ENCODE results near the gene STK38L. TPM values are rescaled to one million over a fixed set of nuclear protein-coding genes. Genes with fewer than 3 reads are reported as not detected.
"Not testable (repeated sequence)": the region's sequence is repeated elsewhere in the genome, so short reads cannot be mapped to it uniquely, and the experiment has no call there.

Gene STK38L
- total and polyA plus RNA-seq, 10 donors: 6.4 to 39.8 (median 26.3) TPM

DNA sequence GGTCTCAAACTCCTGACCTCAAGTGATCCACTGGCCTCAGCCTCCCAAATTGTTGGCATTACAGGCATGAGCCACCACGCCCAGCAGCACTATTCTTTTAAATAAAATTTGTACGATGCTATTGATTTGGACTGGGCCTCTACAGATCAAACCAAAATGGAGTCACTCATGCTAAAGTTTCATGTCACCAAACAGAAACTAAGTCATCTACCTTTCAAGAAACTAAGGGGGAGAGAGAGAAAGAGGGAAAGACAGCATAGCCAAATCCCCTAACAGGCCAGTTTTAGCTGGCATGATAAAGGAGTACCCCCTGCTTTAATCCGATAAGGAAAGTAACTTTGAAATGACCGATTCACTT is 23.1 kb upstream of the STK38L start:
- H3K4me3 ChIP-seq: no peak overlapping the region
- 65 to 77% (median 67%) methylated on average over 4 of the region's 4 CpGs for WGBS, 5 donors
- H3K27ac ChIP-seq: peak overlapping the region in 3 of 8 donors; percentile 21 to 46 (median 24)
- intact Hi-C loops (cut with DNase I; ENCODE audit: low total_unique reads): no loop called here
- H3K36me3 ChIP-seq: no peaks in the 10 kb centered on the region
- no peaks in the 10 kb centered on the region for H3K27me3 ChIP-seq (replicated peaks in 1 of 7)
- no peaks in the 10 kb centered on the region for H3K9me3 ChIP-seq
- no peak for TF ChIP-seq POLR2AphosphoS5 (IDR thresholded peaks at IDR 0.05)
- TF ChIP-seq POLR2A (IDR thresholded peaks at IDR 0.05): no peak
- TF ChIP-seq CTCF (IDR thresholded peaks at IDR 0.05 in 8 of 11, conservative IDR thresholded peaks at IDR 0.05 in 3 of 11): no peak
- no peak for DNase-seq
- peaks cover 0 to 33% (median 19%) of the 10 kb centered on the region in 6 donors for H3K4me1 ChIP-seq

DNA sequence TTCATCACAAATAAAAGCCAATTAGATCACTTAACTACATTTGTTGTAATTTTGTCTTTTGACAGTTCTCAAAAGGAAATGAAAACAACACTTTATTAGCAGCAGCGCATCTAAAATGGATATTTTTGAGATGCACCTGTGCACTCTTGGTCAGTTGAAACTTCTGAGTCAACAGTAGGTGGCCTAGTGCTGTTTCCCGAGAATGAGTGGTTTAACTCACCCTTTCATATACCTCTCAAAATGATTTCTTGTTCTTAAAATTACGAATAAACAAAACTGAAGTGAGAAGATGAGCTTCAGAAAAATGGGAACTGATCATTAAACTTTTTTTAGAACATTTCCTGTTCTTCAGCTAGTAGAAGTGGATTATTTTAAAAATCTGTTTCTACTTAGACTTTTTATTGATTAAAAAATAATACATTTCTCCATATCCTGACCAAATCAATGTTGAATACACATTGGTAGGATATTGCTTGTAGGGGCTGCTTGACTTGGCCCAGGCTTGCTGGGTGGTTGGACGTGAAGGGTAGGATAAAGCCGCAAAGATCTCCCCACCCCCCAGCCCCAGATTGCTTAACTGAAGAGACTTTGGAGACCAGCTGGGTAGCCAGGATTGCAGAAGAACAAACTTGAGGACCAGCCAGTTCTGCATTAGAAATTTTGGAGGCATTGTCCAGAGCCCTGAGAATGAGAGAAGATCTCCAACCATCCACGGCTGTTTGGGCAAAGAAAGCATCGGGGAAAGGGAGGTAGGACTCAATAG is 22.3 kb upstream of the STK38L start:
- no peaks in the 10 kb centered on the region for H3K27me3 ChIP-seq (replicated peaks in 1 of 7)

GRCh38 chr12:27226407-27226929 is 17.6 kb upstream of the STK38L start:
- no peaks in the 10 kb centered on the region for H3K9me3 ChIP-seq
- no peak for TF ChIP-seq POLR2A (IDR thresholded peaks at IDR 0.05)
- TF ChIP-seq POLR2AphosphoS5 (IDR thresholded peaks at IDR 0.05): no peak
- no peak for TF ChIP-seq CTCF (IDR thresholded peaks at IDR 0.05 in 8 of 11, conservative IDR thresholded peaks at IDR 0.05 in 3 of 11)
- peak overlapping the region in 5 of 8 donors; percentile 15 to 51 (median 33) for H3K27ac ChIP-seq
- H3K27me3 ChIP-seq (replicated peaks in 1 of 7): no peaks in the 10 kb centered on the region
- intact Hi-C loops (cut with DNase I; ENCODE audit: low total_unique reads): no loop called here
- no peaks in the 10 kb centered on the region for H3K36me3 ChIP-seq
- 55 to 79% (median 71%) methylated on average over 5 of the region's 5 CpGs for WGBS, 5 donors
- peaks cover 0 to 29% (median 9%) of the 10 kb centered on the region in 6 donors for H3K4me1 ChIP-seq
- DNase-seq: no peak
- H3K4me3 ChIP-seq: no peak overlapping the region

More for the DNA sequence above, 22.3 kb upstream of the STK38L start:
- H3K36me3 ChIP-seq: no peaks in the 10 kb centered on the region
- H3K9me3 ChIP-seq: no peaks in the 10 kb centered on the region
- intact Hi-C loops (cut with DNase I; ENCODE audit: low total_unique reads): no loop called here
- no peak overlapping the region for H3K4me3 ChIP-seq
- peaks cover 0 to 39% (median 21%) of the 10 kb centered on the region in 6 donors for H3K4me1 ChIP-seq
- peak overlapping the region in 4 of 8 donors; percentile 21 to 46 (median 32) for H3K27ac ChIP-seq
- no peak for DNase-seq
- TF ChIP-seq POLR2A (IDR thresholded peaks at IDR 0.05) (no peak), POLR2AphosphoS5 (IDR thresholded peaks at IDR 0.05) (no peak), CTCF (IDR thresholded peaks at IDR 0.05 in 8 of 11, conservative IDR thresholded peaks at IDR 0.05 in 3 of 11) (no peak)
- WGBS, 5 donors: 53 to 63% (median 59%) methylated on average over 7 of the region's 7 CpGs

DNA sequence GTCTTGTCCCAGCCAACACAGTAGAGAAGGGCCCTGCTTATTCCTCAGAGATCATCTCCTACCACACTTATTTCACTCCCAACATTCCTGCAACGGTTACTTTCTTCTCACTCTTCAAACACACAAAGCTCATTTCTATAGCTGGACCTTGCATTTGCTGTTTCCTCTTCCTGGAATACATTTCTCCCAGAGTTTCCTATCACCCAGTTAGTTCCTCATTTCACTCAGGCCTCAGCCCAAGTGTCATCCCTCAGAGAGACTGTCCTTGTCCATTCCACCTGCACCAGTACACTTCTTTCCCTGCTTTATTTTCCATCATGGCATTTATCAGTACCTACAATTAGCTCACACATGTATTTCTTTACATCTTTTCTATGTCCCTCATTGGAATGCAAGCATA is 14.7 kb upstream of the STK38L start:
- WGBS, 5 donors: 12 to 19% (median 14%) methylated on average over 1 of the region's 1 CpG
- TF ChIP-seq CTCF (IDR thresholded peaks at IDR 0.05 in 8 of 11, conservative IDR thresholded peaks at IDR 0.05 in 3 of 11) (no peak), POLR2AphosphoS5 (IDR thresholded peaks at IDR 0.05) (no peak), POLR2A (IDR thresholded peaks at IDR 0.05) (no peak)
- no peaks in the 10 kb centered on the region for H3K27me3 ChIP-seq (replicated peaks in 1 of 7)
- H3K9me3 ChIP-seq: no peaks in the 10 kb centered on the region
- no peak for DNase-seq
- intact Hi-C loops (cut with DNase I; ENCODE audit: low total_unique reads): no loop called here
- H3K4me3 ChIP-seq: no peak overlapping the region
- no peaks in the 10 kb centered on the region for H3K36me3 ChIP-seq
- H3K27ac ChIP-seq: no peak overlapping the region
- H3K4me1 ChIP-seq: peaks cover 0 to 16% (median 2%) of the 10 kb centered on the region in 6 donors

- H3K4me3 ChIP-seq; H3K27ac ChIP-seq; H3K27me3 ChIP-seq (replicated peaks in 1 of 7); intact Hi-C loops (cut with DNase I; ENCODE audit: low total_unique reads); DNase-seq; H3K9me3 ChIP-seq; H3K36me3 ChIP-seq: not testable (repeated sequence)
- WGBS, 5 donors: 67 to 92% (median 70%) methylated on average over 4 of the region's 4 CpGs
- peaks cover 0 to 14% (median under 1%) of the 10 kb centered on the region in 6 donors for H3K4me1 ChIP-seq
Observed at GRCh38 chr12:27231374-27231773, 12.7 kb upstream of the STK38L start.

Measured in spleen (tissue), 11 donors.